LNCaP clone FGC (cell line): ENCODE measurements around the gene ANHX.

Experiments
- DNase-seq: peaks from one replicate; pipeline ENCODE4 v3.0.0-alpha.2; 2011; ENCODE audit warnings: low read depth
- H3K4me3 ChIP-seq: 2 replicates; pipeline ENCODE4 v1.5.1; 2011; ENCODE audit warnings: mild to moderate bottlenecking, low read depth, low read length, control low read depth
- CTCF ChIP-seq: IDR thresholded peaks from 2 replicates; pipeline ENCODE4 v1.5.1; 2012; ENCODE audit warnings: mild to moderate bottlenecking; ENCODE audit not compliant: control insufficient read depth, insufficient read depth; ENCODE audit errors: extremely low read depth

ANHX gene

GRCh38 chr12:133203344-133204263 is 32.1 kb downstream of the ANHX start:
- no peak for TF ChIP-seq CTCF
- H3K4me3 ChIP-seq: no peak overlapping the region
- DNase-seq: peak; percentile 46

DNA sequence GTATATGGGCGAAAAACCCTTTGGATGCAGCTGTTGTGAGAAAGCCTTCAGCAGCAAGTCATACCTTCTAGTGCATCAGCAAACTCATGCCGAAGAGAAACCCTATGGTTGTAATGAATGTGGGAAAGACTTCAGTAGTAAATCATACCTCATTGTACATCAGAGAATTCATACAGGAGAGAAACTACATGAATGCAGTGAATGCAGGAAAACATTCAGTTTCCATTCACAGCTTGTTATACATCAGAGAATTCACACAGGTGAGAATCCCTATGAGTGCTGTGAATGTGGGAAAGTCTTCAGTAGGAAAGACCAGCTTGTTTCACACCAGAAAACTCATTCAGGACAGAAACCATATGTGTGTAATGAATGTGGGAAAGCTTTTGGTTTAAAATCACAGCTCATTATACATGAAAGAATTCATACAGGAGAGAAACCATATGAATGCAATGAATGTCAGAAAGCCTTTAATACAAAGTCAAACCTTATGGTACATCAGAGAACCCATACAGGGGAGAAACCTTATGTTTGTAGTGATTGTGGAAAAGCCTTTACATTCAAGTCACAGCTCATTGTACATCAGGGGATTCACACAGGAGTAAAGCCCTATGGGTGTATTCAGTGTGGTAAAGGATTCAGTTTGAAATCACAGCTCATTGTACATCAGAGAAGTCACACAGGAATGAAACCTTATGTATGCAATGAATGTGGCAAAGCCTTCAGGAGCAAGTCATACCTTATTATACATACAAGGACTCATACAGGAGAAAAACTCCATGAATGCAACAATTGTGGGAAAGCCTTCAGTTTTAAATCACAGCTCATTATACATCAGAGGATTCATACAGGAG is 33.0 kb downstream of the ANHX start:
- no peak for TF ChIP-seq CTCF
- no peak for DNase-seq
- no peak overlapping the region for H3K4me3 ChIP-seq

DNA sequence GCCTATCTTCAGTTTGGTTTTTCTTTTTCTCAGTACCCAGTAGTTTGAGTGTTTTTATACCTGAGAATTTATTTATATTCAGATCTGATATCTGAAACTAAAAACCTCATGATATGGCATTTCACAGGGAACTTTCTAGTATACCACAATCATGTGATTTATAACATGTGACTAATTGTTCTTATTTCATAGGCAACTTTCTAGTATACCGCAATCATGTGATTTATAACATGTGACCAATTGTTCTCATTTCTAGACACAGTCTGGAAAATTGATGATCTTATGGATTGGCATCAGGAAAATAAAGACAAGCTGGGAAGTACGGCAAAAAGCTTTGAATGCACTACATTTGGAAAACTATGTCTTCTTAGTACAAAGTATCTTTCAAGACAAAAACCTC is 33.8 kb downstream of the ANHX start:
- H3K4me3 ChIP-seq: no peak overlapping the region
- no peak for TF ChIP-seq CTCF
- no peak for DNase-seq

DNA sequence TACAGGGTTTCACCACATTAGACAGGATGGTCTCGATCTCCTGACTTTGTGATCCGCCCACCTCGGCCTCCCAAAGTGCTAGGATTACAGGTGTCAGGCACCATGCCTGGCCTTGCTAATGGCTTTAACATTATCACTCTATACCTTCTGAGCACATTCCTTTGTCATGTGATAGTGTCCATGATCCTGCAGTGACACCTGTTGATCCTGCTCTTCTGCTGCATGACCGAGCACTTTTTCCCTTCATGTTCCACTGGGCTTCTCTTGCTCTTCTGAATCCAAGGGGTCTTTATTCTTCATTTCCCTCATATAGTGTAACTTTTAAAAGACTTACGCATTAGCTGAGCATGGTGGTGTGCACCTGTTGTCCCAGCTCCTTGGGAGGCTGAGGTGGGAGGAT is 42.8 kb downstream of the ANHX start:
- no peak for TF ChIP-seq CTCF
- DNase-seq: no peak
- no peak overlapping the region for H3K4me3 ChIP-seq

DNA sequence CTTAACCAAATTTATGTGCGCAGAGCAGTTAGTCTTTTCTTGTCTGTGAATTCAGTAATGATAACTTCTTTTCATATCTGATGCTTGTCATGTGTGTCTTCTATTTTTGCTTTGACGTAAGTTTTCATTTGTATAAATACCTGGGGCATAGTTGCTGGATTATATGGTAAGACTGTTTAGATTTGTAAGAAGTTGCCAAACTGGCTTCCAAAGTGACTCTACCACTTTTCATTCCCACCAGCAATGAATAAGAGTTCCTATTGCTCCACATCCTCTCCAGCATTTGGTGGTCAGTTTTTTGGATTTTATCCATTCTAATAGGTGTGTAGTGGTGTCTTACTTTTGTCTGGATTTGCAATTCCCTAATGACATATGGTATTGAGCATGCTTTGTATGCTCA is 45.5 kb downstream of the ANHX start:
- DNase-seq: no peak
- TF ChIP-seq CTCF: no peak
- H3K4me3 ChIP-seq: no peak overlapping the region

GRCh38 chr12:133181238-133181959 is 54.3 kb downstream of the ANHX start, which contains the start of gene ZNF268:
Gene ZNF268, plus strand, starts transcription at chr12:133181495. Its CDS starts 503 bp downstream, at chr12:133181998.
- TF ChIP-seq CTCF: peak; percentile 74
- DNase-seq: peak; percentile 82
- peak within 1 kb of the TSS; percentile 96 for H3K4me3 ChIP-seq
